Measurements from ENCODE around the gene ZNF287.

ZNF287 gene

DNA sequence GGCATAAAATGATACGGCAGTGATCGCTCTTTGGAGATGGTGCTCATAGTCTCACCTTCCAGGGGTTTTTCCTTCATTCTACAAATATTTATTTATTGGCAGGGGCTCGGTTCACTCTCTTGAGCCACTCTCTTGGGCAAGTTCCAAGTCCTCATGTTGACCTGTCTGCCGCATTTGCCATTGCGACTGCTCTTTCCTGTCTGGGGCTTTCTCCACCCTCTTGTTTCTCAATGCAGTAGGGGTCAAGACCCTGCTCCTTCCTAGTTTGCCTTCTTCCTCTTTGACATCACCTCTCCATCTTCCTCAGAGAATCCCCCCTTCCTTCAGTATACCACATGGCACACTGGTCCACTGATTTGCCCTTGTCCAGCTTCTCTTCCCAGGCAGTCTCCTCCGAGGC, 55.1 kb downstream of the ZNF287 start:
- Histone ChIP-seq H3F3A (ENCODE audit: insufficient read depth, low read length) (no peaks in the 10 kb centered on the region), H3K27me3 (ENCODE audit: insufficient read depth, low read length) (no peaks in the 10 kb centered on the region; the same call in 1 of the 2 replicates), H3K4me1 (ENCODE audit: insufficient read depth, low read length, severe bottlenecking) (no peaks in the 10 kb centered on the region), H3K9me2 (ENCODE audit: low read depth, low read length) (no peaks in the 10 kb centered on the region), H4K20me1 (ENCODE audit: insufficient read depth, low read length) (no peaks in the 10 kb centered on the region), H3K79me2 (ENCODE audit: insufficient read depth, low read length) (no peaks in the 10 kb centered on the region), H3K9ac (ENCODE audit: low read length) (no peak overlapping the region), H3K4me3 (ENCODE audit: low read depth, low read length, poor library complexity, severe bottlenecking) (no peak overlapping the region), H3K4me2 (ENCODE audit: low read length) (no peak overlapping the region), H3K27ac (ENCODE audit: low read depth, low read length, poor library complexity, severe bottlenecking) (no peak overlapping the region), H3K36me3 (ENCODE audit: insufficient read depth, low read length) (no peaks in the 10 kb centered on the region), H2AFZ (ENCODE audit: low read length) (no peak overlapping the region), H3K9me3 (ENCODE audit: low read length) (no peaks in the 10 kb centered on the region)
- TF ChIP-seq EZH2 (IDR thresholded peaks at IDR 0.05; ENCODE audit: borderline replicate concordance, low read length) (no peak), CTCF (IDR thresholded peaks at IDR 0.05; ENCODE audit: low read length) (no peak)

DNA sequence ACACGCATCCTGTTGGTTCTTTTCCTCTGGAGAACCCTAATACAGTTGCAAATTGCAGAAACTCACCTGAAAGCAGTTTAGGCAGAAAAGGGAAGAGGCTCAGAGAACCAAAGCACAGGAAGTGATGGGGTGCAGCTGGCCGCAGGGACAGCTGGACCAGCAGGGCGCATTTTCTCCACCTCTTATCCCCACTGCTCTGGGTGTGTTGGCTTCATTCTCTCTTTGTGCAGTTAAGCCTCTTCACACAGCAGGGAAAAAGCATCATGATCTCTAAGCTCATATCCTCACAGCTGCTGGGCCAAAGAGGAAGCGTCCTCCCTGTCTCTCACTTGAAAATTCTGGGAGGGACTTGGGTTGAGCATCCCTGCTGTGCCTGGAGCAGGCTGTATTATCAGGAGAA, 57.0 kb downstream of the ZNF287 start:
- H2AFZ ChIP-seq (ENCODE audit: low read length), result no peak overlapping the region
- no peaks in the 10 kb centered on the region for H3K79me2 ChIP-seq (ENCODE audit: insufficient read depth, low read length)
- no peak for TF ChIP-seq EZH2 (IDR thresholded peaks at IDR 0.05; ENCODE audit: borderline replicate concordance, low read length)
- no peak for TF ChIP-seq CTCF (IDR thresholded peaks at IDR 0.05; ENCODE audit: low read length)
- no peaks in the 10 kb centered on the region for H4K20me1 ChIP-seq (ENCODE audit: insufficient read depth, low read length)
- H3K4me2 ChIP-seq (ENCODE audit: low read length), result no peak overlapping the region
- no peaks in the 10 kb centered on the region for H3K9me2 ChIP-seq (ENCODE audit: low read depth, low read length)
- no peaks in the 10 kb centered on the region for H3K4me1 ChIP-seq (ENCODE audit: insufficient read depth, low read length, severe bottlenecking)
- no peaks in the 10 kb centered on the region for H3K36me3 ChIP-seq (ENCODE audit: insufficient read depth, low read length)
- no peaks in the 10 kb centered on the region; the same call in 1 of the 2 replicates for H3K27me3 ChIP-seq (ENCODE audit: insufficient read depth, low read length)
- H3F3A ChIP-seq (ENCODE audit: insufficient read depth, low read length), result no peaks in the 10 kb centered on the region
- no peak overlapping the region for H3K4me3 ChIP-seq (ENCODE audit: low read depth, low read length, poor library complexity, severe bottlenecking)
- H3K27ac ChIP-seq (ENCODE audit: low read depth, low read length, poor library complexity, severe bottlenecking), result no peak overlapping the region
- no peak overlapping the region for H3K9ac ChIP-seq (ENCODE audit: low read length)
- no peaks in the 10 kb centered on the region for H3K9me3 ChIP-seq (ENCODE audit: low read length)

DNA sequence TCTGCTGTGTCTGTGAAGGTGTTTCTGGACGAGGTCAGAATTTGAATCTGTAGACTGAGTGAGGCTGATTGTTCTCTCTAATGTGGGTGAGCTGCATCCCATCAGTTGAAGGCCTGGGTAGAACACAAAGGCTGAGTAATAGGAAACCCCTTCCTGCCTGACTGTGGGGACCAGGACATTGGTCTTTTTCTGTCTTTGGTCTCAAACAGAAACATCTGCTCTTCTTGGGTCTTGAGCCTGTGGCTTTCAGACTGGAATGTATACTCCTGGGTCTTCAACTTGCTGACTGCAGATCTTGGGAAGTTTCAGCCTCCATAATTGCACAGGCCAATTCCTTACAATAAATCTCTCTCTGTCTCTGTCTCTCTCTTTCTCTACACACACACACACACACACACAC, 57.4 kb downstream of the ZNF287 start:
- no peaks in the 10 kb centered on the region for H3K9me2 ChIP-seq (ENCODE audit: low read depth, low read length)
- H2AFZ ChIP-seq (ENCODE audit: low read length), result no peak overlapping the region
- H3K36me3 ChIP-seq (ENCODE audit: insufficient read depth, low read length), result no peaks in the 10 kb centered on the region
- no peaks in the 10 kb centered on the region for H3K4me1 ChIP-seq (ENCODE audit: insufficient read depth, low read length, severe bottlenecking)
- no peak overlapping the region for H3K4me2 ChIP-seq (ENCODE audit: low read length)
- no peak overlapping the region for H3K4me3 ChIP-seq (ENCODE audit: low read depth, low read length, poor library complexity, severe bottlenecking)
- no peaks in the 10 kb centered on the region for H3K79me2 ChIP-seq (ENCODE audit: insufficient read depth, low read length)
- no peaks in the 10 kb centered on the region for H3K9me3 ChIP-seq (ENCODE audit: low read length)
- no peaks in the 10 kb centered on the region; the same call in 1 of the 2 replicates for H3K27me3 ChIP-seq (ENCODE audit: insufficient read depth, low read length)
- H3K9ac ChIP-seq (ENCODE audit: low read length), result no peak overlapping the region
- no peaks in the 10 kb centered on the region for H3F3A ChIP-seq (ENCODE audit: insufficient read depth, low read length)
- H3K27ac ChIP-seq (ENCODE audit: low read depth, low read length, poor library complexity, severe bottlenecking), result no peak overlapping the region
- TF ChIP-seq EZH2 (IDR thresholded peaks at IDR 0.05; ENCODE audit: borderline replicate concordance, low read length) (no peak), CTCF (IDR thresholded peaks at IDR 0.05; ENCODE audit: low read length) (no peak)
- no peaks in the 10 kb centered on the region for H4K20me1 ChIP-seq (ENCODE audit: insufficient read depth, low read length)
